ENCODE data around the gene NSF.
"Not testable (repeated sequence)": the region's sequence is repeated elsewhere in the genome, so short reads cannot be mapped to it uniquely, and the experiment has no call there.

Gene NSF

DNA sequence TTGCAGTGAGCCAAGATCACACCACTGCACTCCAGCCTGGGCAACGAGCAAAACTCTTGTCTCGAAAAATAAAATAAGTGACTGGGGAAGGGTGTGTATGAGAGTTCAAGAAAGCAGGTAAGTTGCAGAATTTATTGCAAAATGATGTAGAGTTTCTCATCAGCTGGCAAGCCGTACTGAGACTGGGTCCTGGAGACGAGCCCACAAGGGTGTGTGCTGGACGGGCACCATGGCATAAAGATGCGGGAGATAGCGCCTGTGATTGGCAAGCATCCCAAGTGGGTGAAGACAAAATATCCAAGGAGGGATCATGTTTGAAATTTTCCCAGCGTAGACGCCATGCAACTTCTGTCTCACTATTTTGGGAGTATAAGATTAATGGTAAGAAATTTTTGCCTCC is 168.7 kb downstream of the NSF start:
- DNase-seq = no peak

- no peak for DNase-seq
These were observed 172.9 kb downstream of the NSF start for GRCh38 chr17:46763416-46763815.

DNA sequence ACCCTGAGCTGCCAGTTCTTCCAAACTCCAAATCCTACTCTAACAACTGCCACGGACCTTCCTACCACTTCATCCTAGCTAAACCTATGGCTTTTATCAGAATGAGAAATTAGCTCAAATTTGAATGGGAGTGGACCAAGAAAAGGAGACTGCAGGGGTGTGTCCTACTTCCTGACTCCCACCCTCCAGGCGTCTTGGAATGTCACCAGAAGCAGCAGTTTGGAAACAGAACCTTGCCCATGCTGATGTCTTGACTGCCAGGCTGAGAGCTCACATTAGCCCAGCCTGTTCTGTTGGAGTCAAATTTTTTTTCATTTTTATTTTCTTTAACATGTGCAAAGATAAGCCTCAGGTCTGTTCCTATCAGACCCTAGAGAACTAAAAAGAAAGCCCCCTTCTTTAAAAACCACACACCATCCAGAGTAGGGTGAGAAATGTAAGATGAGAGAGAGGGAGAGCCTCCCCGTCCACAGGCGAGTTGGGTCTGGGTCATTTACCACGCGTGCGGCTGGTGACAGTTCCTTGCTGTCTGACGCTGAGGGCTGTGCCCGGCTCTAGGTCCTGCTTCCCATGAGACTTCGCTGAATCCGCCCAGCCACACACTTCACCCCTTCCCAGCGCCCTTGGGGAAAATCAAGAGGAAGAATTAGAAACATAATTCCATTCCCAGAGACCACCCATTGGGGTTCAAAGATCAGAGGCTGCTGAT is 173.7 kb downstream of the NSF start:
- DNase-seq = no peak

DNA sequence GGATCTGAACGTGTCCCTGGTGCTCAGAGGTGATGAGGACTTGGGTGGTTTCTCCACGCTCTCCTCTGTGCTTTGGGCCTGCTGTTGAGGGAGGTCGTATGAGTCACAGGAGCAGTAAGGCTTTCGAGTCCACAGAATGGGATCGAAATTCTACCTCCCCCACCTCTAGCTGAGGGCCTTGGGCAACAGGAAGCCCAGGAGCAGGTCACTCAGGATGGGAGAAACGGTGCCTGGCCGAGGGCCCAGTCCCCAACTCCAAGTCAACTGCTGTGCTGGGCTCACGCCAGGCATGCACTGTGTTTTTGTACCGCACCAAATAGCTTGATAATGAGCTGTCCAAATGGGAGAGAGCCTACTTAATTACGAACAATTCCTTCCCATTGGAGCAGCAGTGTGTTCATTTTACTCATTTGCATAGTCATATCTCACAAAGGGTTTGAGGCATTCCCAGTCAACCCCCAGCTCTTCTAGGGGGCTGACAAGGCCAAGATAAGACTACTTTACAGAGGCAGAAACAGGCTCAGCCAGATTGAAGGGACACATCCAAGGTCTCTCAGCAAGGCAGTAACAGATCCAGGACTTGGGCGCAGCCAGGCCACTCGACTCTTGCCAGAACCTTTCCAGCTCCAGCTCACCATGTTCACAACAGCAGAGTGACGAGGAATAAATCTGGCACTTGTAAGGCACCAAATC is 174.4 kb downstream of the NSF start:
- no peak for DNase-seq

GRCh38 chr17:46765453-46765852 is 175.0 kb downstream of the NSF start:
- no peak for DNase-seq

DNA sequence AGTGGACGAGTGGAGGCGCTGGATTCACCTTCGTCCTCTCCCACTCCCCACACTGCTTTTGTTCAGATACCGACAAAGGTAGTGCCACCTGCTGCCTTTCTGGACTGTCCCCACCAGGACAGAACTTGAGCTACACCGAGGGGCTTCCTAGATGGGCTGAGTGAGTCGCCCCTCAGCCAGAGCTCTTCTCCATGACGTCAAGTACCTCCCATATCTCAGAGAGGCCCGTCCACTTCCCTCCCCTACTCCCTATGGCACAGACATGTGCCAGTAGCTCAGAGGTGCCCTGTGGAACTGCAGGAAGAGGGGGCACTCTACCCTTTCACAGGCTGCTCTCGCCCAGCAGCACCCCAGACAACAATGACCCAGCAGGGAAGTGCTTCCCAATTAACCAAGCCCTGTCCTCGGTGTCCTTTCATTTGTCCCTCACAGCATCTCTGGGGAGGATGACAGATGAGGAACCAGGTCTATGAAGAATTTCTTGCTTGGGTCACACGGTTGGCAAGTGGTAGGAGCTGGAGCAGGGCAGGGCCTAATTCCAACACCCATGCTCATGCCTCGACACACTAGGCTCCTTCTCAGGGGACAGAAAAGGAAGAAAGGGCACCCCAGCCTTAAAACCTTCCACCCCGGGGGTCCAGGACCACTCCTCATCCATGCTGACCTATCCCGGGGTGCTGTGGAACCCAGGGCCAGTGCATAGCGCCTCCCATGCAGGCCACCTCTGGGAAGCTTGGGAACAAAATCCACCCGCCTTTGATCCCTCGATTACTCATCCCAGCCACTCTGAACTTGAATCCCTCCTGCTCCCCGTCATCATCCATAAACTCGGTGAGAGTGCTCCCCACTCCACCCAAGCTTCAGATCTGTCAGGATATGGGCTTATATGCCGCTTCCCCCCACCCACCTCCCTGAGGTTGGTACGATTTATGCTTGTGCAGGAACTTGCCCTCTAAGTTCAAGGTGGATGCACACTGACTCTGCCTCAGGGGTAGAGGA is 176.3 kb downstream of the NSF start:
- DNase-seq = no peak

GRCh38 chr17:46768540-46768870 is 178.0 kb downstream of the NSF start:
- no peak for DNase-seq

- not testable (repeated sequence) for DNase-seq
These were observed 178.4 kb downstream of the NSF start for GRCh38 chr17:46768896-46769295.

DNA sequence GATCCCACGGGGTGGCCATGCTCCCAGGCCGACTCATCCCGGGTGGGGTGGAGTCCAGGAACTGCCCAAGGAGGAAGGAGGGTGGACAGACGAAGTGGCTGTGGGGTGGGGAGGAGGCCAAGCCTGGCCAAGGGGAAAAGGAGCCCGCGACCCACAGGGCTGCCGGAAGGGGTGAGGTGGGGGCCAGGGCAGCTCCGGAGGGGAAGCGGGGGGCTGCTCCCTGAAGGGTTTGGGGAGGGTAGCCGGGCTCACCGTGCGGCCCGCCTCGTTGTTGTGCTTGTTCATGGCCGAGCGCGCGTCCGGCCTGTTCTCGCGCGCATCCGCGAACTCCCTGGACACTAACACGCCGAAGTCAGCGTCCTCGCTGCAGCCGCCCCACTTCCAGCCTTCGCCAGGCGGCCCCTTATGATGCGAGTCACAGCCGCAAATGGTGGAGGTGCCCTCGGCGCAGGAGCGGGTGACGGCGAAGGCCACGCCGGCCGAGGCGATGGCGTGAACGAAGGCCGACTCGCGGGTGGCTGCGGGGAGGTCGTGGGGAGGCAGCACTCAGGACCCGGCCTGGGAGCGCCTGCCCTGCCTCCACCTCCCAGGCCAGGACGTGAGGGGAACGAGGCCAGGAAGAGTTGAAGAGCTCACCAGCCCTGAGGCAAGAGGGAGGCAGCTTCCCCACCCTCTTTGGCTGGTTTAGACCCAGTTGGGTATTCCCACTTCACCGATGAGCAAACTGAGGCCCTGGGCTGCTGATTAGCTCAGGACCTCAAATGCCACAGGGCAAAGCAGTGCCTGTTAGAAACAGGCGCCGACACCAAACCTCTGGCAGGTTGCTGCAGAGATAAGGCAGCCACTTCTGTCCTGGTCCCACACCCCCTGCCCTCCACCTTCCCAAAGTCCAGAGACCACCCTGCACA is 179.3 kb downstream of the NSF start:
- DNase-seq = no peak

- DNase-seq = no peak
These were observed 180.0 kb downstream of the NSF start for GRCh38 chr17:46770439-46770817.

DNA sequence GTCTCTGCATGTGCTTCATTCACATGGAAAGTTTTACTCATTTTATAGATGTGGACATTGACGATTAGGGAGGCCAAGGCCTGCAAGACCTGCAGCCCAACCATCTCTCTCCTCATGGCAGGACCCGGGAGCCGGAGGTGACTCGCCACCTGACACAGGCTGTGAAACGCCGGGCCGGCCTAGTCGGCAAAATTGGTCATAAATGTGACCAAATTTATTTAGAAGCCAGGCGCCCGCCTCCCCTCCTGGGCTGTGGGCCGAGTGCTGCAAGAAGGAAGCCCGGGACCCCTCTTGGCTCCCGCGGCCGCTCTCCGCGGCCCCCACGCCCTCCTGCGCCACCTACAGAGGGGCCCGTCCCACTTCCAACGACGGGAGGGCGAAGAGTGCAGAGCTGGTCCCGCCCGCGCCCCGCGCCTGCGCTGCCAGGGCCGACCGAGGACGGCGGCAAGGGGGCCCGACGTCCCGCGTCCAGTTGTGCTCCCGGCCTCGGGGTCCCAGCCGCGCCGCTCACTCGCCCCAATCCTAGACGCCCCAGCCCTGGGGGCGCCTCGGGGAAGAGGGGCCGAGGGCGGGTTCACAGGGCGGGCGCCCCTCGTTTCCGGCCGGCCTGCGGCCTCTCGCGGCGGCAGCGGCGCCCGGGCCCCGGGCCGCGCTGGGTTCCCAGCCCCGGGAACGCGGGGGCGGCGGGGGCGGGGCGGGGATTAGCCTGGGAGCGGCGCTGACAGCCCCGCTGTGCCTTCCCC is 180.5 kb downstream of the NSF start:
- peak; percentile 41 for DNase-seq

- DNase-seq = peak; percentile 9
These were observed 181.3 kb downstream of the NSF start for GRCh38 chr17:46771561-46772474.

- no peak for DNase-seq
These were observed 182.2 kb downstream of the NSF start for GRCh38 chr17:46772475-46773220.

DNA sequence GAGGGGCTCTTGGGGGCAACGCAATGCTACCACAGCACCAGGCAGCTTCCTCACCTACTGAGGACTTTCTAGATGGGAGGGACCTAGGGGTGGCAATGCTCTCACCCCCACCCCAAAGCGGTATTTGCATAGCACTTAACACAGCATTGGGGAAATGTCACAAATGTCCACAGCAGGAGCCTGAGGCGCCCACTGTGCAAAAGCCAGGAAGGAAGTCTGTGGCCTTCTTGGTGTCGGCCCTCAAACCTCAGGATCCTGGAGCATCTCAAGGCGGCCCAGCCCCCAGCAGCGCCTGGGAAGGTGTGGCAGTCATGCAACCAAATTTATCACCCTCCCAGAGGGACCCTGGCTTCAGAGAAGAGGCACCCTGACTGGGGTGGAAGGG is 182.7 kb downstream of the NSF start:
- no peak for DNase-seq

- DNase-seq = no peak
These were observed 183.2 kb downstream of the NSF start for GRCh38 chr17:46773676-46774075.

DNA sequence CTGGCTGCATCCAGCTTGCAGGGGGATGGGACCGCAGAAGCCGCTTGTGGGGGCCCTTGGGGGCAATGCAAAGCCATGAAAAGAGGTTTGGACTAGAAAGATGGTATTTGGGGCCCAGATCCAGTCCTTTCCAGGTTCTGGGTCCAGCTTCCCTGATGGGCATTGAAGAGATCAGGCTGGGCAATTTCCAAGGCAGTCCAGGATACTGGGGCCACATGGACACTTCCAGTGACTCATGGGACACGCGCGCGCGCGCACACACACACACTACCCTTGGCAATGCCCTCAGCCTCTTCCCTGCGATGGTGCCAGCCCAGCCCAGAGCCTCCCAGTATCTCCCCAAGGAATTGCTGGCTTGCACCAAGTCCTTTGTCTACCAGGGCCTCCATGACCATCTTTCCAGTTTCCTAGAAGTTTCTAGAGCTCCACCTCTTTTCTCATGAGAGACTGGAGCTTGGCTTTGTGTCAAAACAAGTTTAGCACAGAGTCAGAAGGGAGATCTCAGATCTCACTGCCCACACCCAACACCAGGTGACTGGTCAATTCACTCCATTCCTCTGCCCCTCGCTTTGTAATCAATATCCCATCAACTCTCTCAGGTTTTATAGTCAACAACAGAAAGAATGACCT is 183.8 kb downstream of the NSF start:
- no peak for DNase-seq

- DNase-seq = no peak
These were observed 186.0 kb downstream of the NSF start for GRCh38 chr17:46776298-46777005.
